SU-DHL-6 (cell line): ENCODE results near the gene TP53BP2.

Experiments
- H2AFZ ChIP-seq: fragments of 200-600 bp; sonication (generic); 2 replicates; pipeline ENCODE4 v1.6.1; 2014; ENCODE audit warnings: low read depth, mild to moderate bottlenecking, moderate library complexity, mixed read lengths, antibody characterized with exemption, low read length; ENCODE audit not compliant: severe bottlenecking
- H3F3A ChIP-seq: fragments of 200-600 bp; shearing (Covaris generic); 2 replicates; pipeline ENCODE4 v1.6.0; 2016; ENCODE audit warnings: antibody characterized with exemption, mild to moderate bottlenecking; ENCODE audit not compliant: insufficient read depth
- H3K27ac ChIP-seq: fragments of 200-600 bp; sonication (generic); 2 replicates; pipeline ENCODE4 v1.5.1; 2016; ENCODE audit warnings: low read depth, mild to moderate bottlenecking, low read length, moderate library complexity, mixed read lengths
- H3K27me3 ChIP-seq: fragments of 200-600 bp; sonication (generic), shearing (Covaris generic); 2 replicates; pipeline ENCODE4 v1.6.0; 2014; ENCODE audit warnings: mild to moderate bottlenecking, low read length
- H3K36me3 ChIP-seq: fragments of 200-600 bp; sonication (generic); 2 replicates; pipeline ENCODE4 v1.6.1; 2014; ENCODE audit warnings: mild to moderate bottlenecking, low read length, mixed read lengths
- H3K4me2 ChIP-seq: fragments of 300-600, 200-600 bp; shearing (Covaris generic), sonication (generic); 2 replicates; pipeline ENCODE4 v1.6.0; 2014; ENCODE audit warnings: low read length, low read depth, mild to moderate bottlenecking; ENCODE audit not compliant: poor library complexity, severe bottlenecking
- H3K4me3 ChIP-seq: fragments of 200-600 bp; sonication (generic); 2 replicates; pipeline ENCODE4 v1.5.1; 2014; ENCODE audit warnings: antibody characterized with exemption, low read length, mild to moderate bottlenecking, mixed read lengths; ENCODE audit not compliant: insufficient read depth, poor library complexity, severe bottlenecking
- H3K79me2 ChIP-seq: fragments of 200-600 bp; sonication (generic); 2 replicates; pipeline ENCODE4 v1.6.1; 2014; ENCODE audit warnings: mild to moderate bottlenecking, low read length, moderate library complexity; ENCODE audit not compliant: insufficient read depth
- H3K9ac ChIP-seq: fragments of 200-600 bp; sonication (generic); 2 replicates; pipeline ENCODE4 v1.7.0; 2014; ENCODE audit warnings: mild to moderate bottlenecking, low read length
- H3K9me2 ChIP-seq: fragments of 200-600 bp; sonication (generic); replicated peaks from 2 replicates; pipeline ENCODE4 v1.6.1; 2014; ENCODE audit warnings: low read length; ENCODE audit not compliant: insufficient read depth
- H3K9me3 ChIP-seq: fragments of 200-600 bp; sonication (generic); 2 replicates; pipeline ENCODE4 v1.6.1; 2014; ENCODE audit warnings: low read length, mixed read lengths; ENCODE audit not compliant: insufficient read depth
- H4K20me1 ChIP-seq: fragments of 200-600 bp; sonication (generic); 2 replicates; pipeline ENCODE4 v1.6.1; 2014; ENCODE audit warnings: low read depth, mild to moderate bottlenecking, antibody characterized with exemption, low read length, moderate library complexity, mixed read lengths
- EZH2phosphoT487 ChIP-seq: fragments of 200-600 bp; sonication (generic), shearing (Covaris generic); conservative IDR thresholded peaks from 2 replicates; pipeline ENCODE4 v1.6.1; 2018; ENCODE audit warnings: mild to moderate bottlenecking, antibody characterized with exemption, low read length, moderate library complexity, mixed read lengths
- TF ChIP-seq, protein P1 (sequence below): fragments of 200-600 bp; sonication (generic); IDR thresholded peaks from one replicate; pipeline ENCODE4 v1.5.1; 2017; ENCODE audit warnings: antibody characterized with exemption, mild to moderate bottlenecking, low read length, moderate library complexity; ENCODE audit not compliant: insufficient read depth, poor library complexity, severe bottlenecking

TP53BP2 gene

DNA sequence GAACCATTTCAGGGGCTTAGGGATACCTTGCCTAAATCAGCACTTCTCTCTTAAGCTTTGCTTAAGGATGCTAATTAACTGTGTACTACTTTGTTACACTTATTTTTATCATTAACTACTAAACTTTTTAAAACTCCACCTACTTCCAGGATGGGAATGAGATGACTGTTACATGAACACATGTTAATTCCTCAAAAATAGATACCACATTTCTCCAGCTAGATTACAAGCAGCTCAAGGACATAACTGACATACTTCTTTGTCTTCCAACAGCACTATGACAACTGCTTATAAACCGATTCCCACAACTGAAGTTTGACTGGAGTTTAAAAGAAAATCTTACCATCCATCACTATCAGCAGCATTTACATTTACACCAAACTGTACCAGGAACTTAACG lies 53.7 kb downstream of the TP53BP2 start:
- Histone ChIP-seq H3K9me3 (no peaks in the 10 kb centered on the region), H3K9ac (no peak overlapping the region), H3K27me3 (no peaks in the 10 kb centered on the region), H3K4me3 (no peak overlapping the region), H4K20me1 (no peaks in the 10 kb centered on the region), H2AFZ (no peak overlapping the region), H3F3A (no peaks in the 10 kb centered on the region; the same call in 1 of the 2 replicates), H3K4me2 (no peak overlapping the region), H3K36me3 (0 out of 2 replicates have a peak, but pooled peaks cover 3% of the 10 kb centered on the region), H3K79me2 (no peaks in the 10 kb centered on the region), H3K9me2 (no peaks in the 10 kb centered on the region), H3K27ac (no peak overlapping the region)
- TF ChIP-seq, protein P1, sequence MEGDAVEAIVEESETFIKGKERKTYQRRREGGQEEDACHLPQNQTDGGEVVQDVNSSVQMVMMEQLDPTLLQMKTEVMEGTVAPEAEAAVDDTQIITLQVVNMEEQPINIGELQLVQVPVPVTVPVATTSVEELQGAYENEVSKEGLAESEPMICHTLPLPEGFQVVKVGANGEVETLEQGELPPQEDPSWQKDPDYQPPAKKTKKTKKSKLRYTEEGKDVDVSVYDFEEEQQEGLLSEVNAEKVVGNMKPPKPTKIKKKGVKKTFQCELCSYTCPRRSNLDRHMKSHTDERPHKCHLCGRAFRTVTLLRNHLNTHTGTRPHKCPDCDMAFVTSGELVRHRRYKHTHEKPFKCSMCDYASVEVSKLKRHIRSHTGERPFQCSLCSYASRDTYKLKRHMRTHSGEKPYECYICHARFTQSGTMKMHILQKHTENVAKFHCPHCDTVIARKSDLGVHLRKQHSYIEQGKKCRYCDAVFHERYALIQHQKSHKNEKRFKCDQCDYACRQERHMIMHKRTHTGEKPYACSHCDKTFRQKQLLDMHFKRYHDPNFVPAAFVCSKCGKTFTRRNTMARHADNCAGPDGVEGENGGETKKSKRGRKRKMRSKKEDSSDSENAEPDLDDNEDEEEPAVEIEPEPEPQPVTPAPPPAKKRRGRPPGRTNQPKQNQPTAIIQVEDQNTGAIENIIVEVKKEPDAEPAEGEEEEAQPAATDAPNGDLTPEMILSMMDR: no peak

DNA sequence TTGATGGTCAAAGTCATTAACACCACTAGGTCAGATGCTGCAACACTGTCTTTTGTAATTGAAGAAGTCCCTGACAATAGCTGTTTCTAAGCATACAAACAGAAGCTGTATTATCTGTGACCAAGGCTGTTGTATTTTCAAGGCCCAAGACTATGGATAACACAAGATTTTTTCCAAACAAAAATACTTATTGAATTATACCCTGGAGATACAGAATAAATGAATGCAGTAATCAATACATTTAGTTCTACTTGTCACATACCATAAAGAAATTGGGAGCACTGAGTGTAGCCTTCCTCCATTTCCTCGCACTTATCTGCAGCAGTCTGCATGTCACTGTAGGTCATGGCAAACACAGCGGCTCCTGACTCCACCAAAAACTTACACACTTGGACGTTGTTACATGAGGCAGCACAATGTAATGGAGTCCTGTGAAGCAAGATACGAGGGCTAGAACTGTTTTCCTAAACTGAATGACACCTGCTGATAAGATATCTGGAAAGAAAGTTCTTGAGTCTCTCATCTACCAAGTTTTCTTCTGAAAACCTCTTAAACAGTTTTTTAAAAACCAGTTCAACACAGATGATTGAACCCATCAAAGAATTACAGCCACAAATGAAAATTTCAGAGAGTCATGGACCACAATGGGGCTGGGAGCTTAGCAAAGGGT lies 56.9 kb downstream of the TP53BP2 start:
- no peaks in the 10 kb centered on the region for H4K20me1 ChIP-seq
- no peak overlapping the region for H3K27ac ChIP-seq
- no peak overlapping the region for H3K9ac ChIP-seq
- H3K4me3 ChIP-seq: no peak overlapping the region
- no peaks in the 10 kb centered on the region for H3F3A ChIP-seq
- H3K27me3 ChIP-seq: no peaks in the 10 kb centered on the region
- no peaks in the 10 kb centered on the region for H3K9me3 ChIP-seq
- H3K9me2 ChIP-seq: no peaks in the 10 kb centered on the region
- no peaks in the 10 kb centered on the region for H3K79me2 ChIP-seq
- TF ChIP-seq EZH2phosphoT487: no peak
- TF ChIP-seq, protein P1: no peak
- no peak overlapping the region for H2AFZ ChIP-seq
- H3K4me2 ChIP-seq: no peak overlapping the region
- H3K36me3 ChIP-seq: no peaks in the 10 kb centered on the region

DNA sequence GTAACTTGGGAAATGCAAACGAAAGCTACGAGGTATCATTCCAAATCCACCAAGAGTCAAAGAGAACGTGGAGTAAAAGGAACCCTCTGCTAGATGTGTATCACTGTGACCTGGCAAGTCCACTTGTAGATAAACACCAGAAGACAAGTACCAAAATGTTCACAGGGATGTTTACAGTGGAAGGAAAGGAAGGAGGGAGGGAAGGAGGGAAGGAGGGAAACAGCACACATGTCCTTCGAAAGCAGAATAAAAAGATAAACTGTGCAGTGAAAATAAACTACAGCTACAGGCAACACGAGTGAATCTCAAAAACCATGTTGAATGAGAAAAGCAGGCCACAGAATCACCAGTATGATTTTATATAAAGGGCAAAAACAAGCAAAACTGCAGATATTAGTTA lies 59.9 kb downstream of the TP53BP2 start:
- H3K27ac ChIP-seq: no peak overlapping the region
- H4K20me1 ChIP-seq: no peaks in the 10 kb centered on the region
- H3K9me2 ChIP-seq: no peaks in the 10 kb centered on the region
- H2AFZ ChIP-seq: no peak overlapping the region
- no peaks in the 10 kb centered on the region for H3K36me3 ChIP-seq
- no peaks in the 10 kb centered on the region for H3K79me2 ChIP-seq
- H3K4me2 ChIP-seq: no peak overlapping the region
- H3K9ac ChIP-seq: no peak overlapping the region
- no peak overlapping the region for H3K4me3 ChIP-seq
- TF ChIP-seq, protein P1: no peak
- TF ChIP-seq EZH2phosphoT487: no peak
- H3F3A ChIP-seq: no peaks in the 10 kb centered on the region
- H3K27me3 ChIP-seq: no peaks in the 10 kb centered on the region
- H3K9me3 ChIP-seq: no peaks in the 10 kb centered on the region
